GM20000 (cell line): ENCODE results near the gene PARPBP.

Experiments
- DNase-seq: peaks from one replicate; pipeline ENCODE4 v3.0.0; 2012; ENCODE audit warnings: low spot score
- TF ChIP-seq, protein P1 (sequence below): IDR thresholded peaks from 2 replicates; pipeline ENCODE4 v1.5.1; 2012; ENCODE audit warnings: mild to moderate bottlenecking, control low read depth; ENCODE audit errors: extremely low read depth, missing control alignments

Gene PARPBP

DNA sequence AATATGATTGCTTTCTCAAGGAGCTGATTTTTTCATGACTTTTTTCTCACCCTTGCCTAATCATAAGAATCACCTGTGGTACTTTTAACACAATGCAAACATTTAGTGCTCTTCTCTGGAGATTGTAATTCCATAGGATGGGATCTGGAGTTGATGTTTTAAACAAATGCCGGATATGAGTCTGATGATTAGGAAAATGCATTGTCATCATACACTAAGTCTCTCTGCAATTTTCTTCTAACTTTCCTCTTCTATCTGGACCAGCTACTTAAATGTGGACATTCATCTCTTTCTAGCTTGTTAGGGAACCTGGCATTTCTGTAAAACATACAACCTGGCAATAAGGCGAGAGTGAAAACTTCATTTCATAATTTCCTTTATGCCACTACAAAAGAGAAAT lies 54.1 kb downstream of the PARPBP start:
- TF ChIP-seq, protein P1, sequence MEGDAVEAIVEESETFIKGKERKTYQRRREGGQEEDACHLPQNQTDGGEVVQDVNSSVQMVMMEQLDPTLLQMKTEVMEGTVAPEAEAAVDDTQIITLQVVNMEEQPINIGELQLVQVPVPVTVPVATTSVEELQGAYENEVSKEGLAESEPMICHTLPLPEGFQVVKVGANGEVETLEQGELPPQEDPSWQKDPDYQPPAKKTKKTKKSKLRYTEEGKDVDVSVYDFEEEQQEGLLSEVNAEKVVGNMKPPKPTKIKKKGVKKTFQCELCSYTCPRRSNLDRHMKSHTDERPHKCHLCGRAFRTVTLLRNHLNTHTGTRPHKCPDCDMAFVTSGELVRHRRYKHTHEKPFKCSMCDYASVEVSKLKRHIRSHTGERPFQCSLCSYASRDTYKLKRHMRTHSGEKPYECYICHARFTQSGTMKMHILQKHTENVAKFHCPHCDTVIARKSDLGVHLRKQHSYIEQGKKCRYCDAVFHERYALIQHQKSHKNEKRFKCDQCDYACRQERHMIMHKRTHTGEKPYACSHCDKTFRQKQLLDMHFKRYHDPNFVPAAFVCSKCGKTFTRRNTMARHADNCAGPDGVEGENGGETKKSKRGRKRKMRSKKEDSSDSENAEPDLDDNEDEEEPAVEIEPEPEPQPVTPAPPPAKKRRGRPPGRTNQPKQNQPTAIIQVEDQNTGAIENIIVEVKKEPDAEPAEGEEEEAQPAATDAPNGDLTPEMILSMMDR = no peak
- DNase-seq = no peak

DNA sequence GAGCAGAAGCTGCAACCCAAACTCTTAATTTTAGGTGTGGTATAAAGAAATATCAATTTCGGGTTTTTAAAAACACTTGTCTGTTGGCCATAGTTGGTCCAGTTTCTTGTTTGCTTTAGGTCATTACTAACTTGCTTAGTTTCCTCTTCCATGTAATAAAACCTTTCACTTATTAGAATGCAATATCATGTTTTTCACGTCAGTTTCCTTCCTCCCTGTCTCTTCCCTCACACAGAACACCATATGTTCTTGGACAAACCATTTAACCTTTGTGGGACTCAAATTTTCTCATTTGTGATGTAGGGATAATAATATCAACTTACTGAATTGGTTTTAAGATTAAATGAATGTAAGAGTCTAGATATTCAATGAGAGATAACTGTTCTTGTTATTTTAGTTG lies 54.8 kb downstream of the PARPBP start:
- TF ChIP-seq, protein P1 = no peak
- no peak for DNase-seq

DNA sequence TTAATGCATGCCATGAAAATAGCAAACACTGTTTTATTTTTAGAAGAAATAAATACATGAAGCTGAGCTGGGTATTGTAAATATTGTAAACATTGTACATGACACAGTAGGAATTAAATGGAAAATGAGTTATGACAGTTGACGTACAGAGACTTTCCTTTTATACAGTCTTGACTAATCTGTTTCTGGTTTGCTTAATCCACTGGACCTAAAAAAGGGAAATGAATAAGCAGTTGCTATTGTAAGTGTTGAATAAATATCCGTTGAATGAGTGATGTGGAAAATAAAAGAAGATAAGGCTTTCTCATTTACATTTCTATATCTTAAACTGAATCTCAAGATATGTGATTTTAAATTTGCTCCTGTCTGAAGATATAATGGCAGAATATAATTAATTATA lies 62.7 kb downstream of the PARPBP start:
- TF ChIP-seq, protein P1 = no peak
- DNase-seq = no peak

DNA sequence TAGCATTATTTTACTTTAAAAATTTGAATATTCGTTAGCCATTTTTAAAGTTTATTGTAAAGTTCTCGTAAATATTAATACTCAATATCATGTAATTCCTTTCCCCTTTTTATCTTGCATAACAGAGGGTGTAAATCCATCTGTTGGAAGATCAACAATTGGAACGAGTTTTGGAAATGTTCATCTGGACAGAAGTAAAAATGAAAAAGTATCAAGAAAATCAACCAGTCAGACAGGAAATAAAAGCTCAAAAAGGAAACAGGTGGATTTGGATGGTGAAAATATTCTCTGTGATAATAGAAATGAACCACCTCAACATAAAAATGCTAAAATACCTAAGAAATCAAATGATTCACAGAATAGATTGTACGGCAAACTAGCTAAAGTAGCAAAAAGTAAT lies 75.8 kb downstream of the PARPBP start:
- no peak for DNase-seq

DNA sequence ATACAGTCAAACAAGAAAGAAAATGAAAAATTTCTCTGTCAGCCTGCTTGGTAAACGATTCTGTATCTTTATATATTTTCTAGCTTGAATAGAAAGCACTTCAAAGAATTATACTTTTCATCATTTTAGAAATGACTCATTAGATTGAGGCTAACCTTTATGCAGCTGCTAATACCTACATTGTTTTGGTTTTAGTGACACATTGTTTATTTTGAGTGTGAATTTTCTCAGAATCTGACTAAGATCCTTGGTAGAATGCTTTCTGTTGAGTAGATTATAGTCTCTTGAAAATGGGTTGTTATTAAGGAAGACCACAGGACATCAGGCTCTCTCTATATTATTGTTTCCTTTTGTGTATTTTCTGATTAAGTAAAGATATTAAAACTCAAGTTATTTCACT lies 77.8 kb downstream of the PARPBP start, which contains the start of gene PMCH:
TSS of gene PMCH (minus strand) at position 45 of the 400 bp plus-strand sequence. CDS start 63 bp downstream, outside the sequence.
- TF ChIP-seq, protein P1 = no peak

More for the DNA sequence above, 75.8 kb downstream of the PARPBP start:
- TF ChIP-seq, protein P1 = no peak

DNA sequence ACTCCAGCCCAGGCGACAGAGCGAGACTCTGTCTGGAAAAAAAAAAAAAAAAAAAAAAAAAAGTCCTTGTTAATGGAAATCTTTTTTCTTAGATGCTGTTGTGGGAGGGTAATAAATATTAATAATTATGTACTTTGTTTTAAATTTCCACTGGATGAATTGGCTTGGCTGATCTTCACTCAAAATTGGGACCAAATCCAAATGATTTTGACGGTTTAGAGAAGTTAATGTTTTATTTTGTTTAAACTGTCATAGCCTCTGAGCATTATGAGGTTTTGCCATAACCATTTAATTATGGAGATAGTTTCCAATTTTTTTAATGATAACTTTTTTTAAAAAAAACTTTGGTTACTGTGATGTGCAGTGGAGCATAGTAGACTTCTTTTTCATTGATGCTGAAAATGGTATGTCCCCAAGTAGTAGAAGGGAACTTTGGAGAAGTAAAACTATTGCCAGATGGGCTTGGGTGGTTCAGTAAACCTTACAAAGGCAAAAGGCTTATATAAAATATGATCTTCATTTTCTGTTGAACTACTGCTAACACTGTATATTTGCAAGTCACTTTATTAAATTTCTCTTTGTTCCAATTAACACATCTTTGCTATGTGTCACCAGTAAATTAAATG lies 81.6 kb downstream of the PARPBP start:
- no peak for DNase-seq
- TF ChIP-seq, protein P1 = no peak

More for the DNA sequence above, 77.8 kb downstream of the PARPBP start, which contains the start of gene PMCH:
- DNase-seq = peak; percentile 56

DNA sequence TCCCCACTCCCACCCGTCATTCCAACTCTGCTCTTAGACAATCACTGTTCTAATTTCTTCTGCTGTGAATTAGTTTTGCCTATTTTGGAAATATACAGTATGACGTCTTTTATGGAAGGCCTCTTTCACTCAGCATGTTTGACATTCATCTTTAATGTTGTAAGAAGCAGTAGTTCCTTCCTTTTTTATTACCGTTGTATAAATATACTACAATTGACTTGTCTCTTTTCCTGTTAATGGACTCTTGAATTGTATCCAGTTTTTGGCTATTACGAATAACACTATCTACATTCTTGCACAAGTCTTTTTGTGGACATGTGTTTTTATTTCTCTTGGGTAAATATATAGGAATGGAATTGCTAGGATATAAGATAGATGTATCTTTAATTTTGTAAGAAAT lies 82.6 kb downstream of the PARPBP start:
- TF ChIP-seq, protein P1 = no peak
- DNase-seq = no peak
